Activated naive CD8-positive, alpha-beta T cell (primary cell): Measurements from ENCODE around the gene TAF15.

Experiments used
- H3K27ac Mint-ChIP-seq: one replicate; pipeline ENCODE4 v1.8.0; 2021; ENCODE audit warnings: mixed read lengths
- H3K27me3 Mint-ChIP-seq: one replicate; pipeline ENCODE4 v1.8.0; 2021; ENCODE audit warnings: mixed read lengths
- H3K36me3 Mint-ChIP-seq: one replicate; pipeline ENCODE4 v1.8.0; 2021; ENCODE audit warnings: mixed read lengths
- H3K4me1 Mint-ChIP-seq: one replicate; pipeline ENCODE4 v1.8.0; 2021; ENCODE audit warnings: low read depth, mixed read lengths
- H3K4me3 Mint-ChIP-seq: one replicate; pipeline ENCODE4 v1.8.0; 2021; ENCODE audit warnings: mild to moderate bottlenecking, mixed read lengths
- H3K9me3 Mint-ChIP-seq: one replicate; pipeline ENCODE4 v1.8.0; 2021; ENCODE audit warnings: low read depth, mixed read lengths

Gene TAF15

DNA sequence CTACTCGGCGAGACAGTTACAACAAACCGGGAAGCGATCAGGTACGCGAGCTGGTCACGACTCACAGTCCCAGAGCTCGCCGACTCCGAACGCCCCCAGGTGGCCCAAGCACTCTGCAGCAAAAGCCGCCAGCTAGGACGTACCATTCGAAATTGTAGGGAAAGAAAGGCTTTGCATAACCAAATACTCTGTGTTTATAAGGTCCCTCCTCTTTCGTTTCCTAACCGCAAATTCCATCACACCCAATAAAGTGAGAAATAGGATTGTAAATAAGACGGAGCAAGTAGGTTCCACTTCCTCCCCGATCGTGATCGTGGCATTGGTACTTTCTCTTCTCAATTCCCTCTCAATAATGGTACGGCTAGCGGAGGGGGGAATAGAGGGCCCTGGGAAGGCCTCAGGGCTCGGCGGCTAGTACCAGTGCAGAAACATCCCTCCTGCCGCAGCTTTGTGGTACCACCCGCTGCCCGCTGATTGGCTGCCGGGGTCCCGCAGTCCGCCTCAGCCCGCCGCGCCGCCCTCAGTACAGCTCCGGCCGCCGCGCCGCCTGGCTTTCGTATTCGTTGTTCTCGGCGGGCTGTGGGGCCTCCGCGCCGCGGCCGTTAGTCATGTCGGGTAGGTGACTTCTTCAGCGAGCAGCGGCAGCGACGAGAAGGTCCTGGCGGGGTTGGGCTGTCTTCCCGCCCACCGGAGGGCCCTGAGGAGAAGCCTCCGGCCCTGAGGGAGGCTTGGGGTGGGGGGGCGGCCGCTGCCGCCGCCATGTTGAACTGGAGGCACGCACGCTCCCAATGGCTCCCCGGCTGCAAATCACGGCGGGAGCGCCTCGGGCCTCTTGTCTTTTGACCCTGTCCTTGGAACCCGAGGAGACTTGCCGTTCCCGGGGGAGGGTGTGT is at the start of gene TAF15:
TAF15 (plus strand) TSS at position 523 of the 893 bp plus-strand sequence; CDS start at position 609, 86 bp downstream.
- Mint-ChIP-seq H3K4me1 (peaks cover 62% of the 10 kb centered on the region), H3K36me3 (peaks cover 2% of the 10 kb centered on the region), H3K9me3 (no peaks in the 10 kb centered on the region), H3K4me3 (peak within 1 kb of the TSS; percentile 97), H3K27ac (peak within 1 kb of the TSS; percentile 99), H3K27me3 (no peaks in the 10 kb centered on the region)

DNA sequence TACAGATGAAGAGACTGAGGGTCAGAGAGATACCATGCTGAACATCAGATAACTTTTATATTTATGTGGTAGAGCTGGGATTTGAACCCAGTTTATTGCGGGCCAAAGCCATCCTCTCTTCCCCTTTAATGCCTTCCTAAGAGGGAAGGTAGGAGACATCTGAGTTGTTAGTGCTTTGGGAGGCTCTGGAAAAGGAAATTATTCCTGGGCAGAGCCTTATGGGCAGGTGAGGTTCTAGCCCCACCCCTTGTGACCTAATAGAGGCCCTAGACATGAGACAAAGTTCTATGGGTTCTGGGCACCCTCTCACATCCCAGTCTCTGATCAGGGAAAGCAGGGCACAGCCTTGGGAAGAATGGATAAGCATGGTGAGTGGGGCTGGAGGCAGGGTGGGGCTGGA is 48.7 kb upstream of the TAF15 start, which contains the start of gene C17orf50:
C17orf50 (plus strand) TSS at position 301 of the 400 bp plus-strand sequence; CDS start at position 356, 55 bp downstream.
- no peak within 1 kb of the TSS for H3K27ac Mint-ChIP-seq
- H3K36me3 Mint-ChIP-seq, result no peaks in the 10 kb centered on the region
- H3K4me1 Mint-ChIP-seq, result peaks cover 8% of the 10 kb centered on the region
- no peak within 1 kb of the TSS for H3K4me3 Mint-ChIP-seq
- H3K9me3 Mint-ChIP-seq, result no peaks in the 10 kb centered on the region
- no peaks in the 10 kb centered on the region for H3K27me3 Mint-ChIP-seq

DNA sequence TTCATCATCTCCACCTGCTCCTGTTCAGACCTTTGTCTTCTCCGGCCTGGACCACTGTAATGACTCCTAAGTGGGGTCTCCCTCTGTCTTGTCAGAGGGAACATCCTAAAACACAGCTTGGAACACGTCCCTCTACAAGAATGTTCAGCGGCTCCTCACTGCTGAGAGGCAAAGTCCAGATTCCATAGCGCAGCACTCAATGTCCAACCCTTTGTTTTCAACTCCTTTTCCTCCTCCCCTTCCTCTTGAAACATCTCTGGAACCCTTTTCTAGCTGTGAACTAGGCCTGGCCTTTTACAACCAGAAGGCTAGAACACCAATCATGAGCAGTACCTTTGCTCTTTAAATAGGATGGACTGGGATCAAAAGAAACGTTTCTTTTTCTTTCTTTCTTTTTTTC is 47.7 kb upstream of the TAF15 start:
- Mint-ChIP-seq H3K27me3 (no peaks in the 10 kb centered on the region), H3K4me3 (no peak overlapping the region), H3K9me3 (no peaks in the 10 kb centered on the region), H3K36me3 (no peaks in the 10 kb centered on the region), H3K4me1 (peaks cover 8% of the 10 kb centered on the region), H3K27ac (no peak overlapping the region)

DNA sequence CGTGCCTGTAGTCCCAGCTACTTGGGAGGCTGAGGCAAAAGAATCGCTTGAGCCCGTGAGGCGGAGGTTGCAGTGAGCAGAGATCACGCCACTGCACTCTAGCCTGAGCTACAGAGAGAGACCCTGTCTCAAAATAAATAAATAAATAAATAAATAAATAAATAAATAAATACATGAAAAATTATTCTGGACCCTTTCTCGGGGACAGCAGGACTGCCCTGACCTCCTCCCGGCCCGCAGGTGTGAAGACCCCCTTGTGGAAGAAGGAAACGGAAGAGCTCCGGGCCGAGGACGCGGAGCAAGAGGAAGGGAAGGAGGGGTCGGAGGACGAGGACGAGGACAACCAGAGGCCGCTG is 45.5 kb upstream of the TAF15 start:
- H3K4me1 Mint-ChIP-seq, result peaks cover 9% of the 10 kb centered on the region
- H3K9me3 Mint-ChIP-seq, result no peaks in the 10 kb centered on the region
- no peaks in the 10 kb centered on the region for H3K27me3 Mint-ChIP-seq
- H3K4me3 Mint-ChIP-seq, result peak overlapping the region; percentile 59
- no peak overlapping the region for H3K27ac Mint-ChIP-seq
- no peaks in the 10 kb centered on the region for H3K36me3 Mint-ChIP-seq

DNA sequence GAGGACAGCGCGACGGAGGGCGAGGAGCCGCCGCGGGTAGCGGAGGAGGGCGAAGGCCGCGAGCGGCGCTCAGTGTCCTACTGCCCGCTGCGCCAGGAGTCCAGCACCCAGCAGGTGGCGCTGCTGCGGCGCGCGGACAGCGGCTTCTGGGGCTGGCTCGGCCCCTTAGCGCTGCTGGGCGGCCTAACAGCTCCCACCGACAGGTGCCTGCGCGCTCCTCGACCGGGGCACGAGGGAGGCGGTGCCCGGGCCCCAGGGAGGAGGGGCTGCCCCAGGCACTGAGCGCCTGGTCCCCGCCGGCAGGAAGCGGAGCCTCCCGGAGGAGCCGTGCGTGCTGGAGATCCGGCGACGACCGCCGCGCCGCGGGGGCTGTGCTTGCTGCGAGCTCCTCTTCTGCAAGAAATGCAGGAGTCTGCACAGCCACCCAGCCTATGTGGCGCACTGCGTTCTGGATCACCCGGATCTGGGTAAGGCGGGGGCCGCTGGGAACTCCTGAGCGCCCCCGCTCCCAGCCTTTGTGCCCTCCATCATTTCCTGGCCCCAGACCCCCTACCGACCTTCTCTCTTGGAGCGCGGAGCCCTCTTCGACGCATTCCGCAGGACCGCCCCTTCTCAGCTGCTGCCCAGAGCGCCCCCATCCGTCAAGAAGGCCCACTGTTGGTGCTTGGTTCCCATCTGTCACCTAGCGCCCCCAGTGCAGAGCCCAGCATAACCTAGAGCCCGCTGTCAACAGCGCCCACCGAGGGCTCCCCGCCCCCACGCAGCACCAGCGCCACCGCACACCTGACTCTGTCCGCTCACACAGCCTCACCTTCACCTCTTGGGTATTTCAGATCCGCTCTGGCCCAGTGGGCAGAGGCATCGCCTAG is 44.9 kb upstream of the TAF15 start:
- H3K36me3 Mint-ChIP-seq, result no peaks in the 10 kb centered on the region
- no peaks in the 10 kb centered on the region for H3K27me3 Mint-ChIP-seq
- peak overlapping the region; percentile 86 for H3K27ac Mint-ChIP-seq
- peak overlapping the region; percentile 92 for H3K4me3 Mint-ChIP-seq
- H3K9me3 Mint-ChIP-seq, result no peaks in the 10 kb centered on the region
- peaks cover 9% of the 10 kb centered on the region for H3K4me1 Mint-ChIP-seq

DNA sequence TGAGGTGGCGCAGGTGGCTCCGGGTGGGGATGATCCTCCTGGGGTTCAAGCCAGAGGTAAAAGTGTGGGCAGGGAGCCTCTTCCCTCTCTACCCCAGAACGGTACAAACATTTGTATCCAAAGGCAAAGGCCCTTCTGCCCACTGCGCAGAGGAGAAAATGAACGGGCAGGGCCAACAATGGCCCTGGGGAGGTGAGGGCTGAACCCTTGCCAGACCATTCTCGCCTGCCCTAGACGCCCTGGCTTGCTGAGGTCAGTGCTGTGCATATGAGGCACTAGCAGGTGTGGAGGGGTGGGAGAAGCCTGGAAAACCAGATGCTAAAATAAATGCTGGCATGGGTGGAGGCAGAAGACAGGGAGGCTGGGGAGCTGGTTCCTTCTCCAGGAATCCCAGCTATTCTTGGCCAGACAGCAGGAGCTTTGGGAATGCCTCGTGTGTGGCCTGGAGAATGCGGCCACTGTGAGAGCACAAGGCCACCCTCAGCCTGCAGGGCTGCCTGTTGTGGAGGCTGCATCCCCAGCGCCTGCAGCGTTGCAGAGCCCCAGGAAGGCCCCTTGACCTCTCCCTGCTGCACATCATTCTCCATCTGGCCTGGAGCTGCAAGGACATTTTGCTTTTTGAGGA is 44.1 kb upstream of the TAF15 start:
- no peaks in the 10 kb centered on the region for H3K27me3 Mint-ChIP-seq
- no peaks in the 10 kb centered on the region for H3K9me3 Mint-ChIP-seq
- no peaks in the 10 kb centered on the region for H3K36me3 Mint-ChIP-seq
- no peak overlapping the region for H3K27ac Mint-ChIP-seq
- peaks cover 9% of the 10 kb centered on the region for H3K4me1 Mint-ChIP-seq
- peak overlapping the region; percentile 92 for H3K4me3 Mint-ChIP-seq

DNA sequence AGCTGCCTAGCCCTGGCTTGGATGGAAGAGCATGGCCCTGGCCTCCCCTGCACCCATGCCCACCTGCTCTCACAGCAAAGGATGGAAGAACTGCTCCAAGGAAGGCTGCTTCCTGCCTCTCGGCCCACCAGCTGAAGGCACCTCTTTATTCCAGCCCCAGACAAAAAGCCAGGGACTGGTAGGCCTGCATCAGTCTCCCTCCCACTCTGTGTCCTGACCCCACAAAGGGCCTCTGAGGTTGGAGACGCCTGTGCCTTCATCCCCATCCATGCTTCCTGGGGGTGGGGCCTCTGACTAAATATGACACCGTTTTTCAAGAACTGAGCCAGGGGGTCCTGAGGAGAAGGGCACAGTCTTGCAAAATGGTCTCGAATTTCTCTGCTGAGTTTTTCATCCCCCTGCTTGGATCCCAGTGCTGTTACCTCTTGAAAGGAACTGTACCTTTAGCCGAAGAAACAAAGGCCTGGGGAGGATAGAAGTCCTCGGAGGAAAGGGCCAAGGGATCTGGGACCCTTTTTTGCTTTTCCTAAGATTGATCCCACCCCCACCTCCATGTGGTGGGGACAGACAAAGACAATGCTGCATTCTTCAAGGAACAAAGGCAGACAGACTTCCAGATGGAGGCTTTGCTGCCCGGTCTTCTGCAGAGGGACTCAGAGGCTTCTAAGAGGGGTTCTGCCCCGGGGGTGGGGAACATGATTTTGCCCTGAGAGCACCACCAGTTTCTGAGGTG is 43.4 kb upstream of the TAF15 start:
- Mint-ChIP-seq H3K27me3 (no peaks in the 10 kb centered on the region), H3K4me1 (peaks cover 9% of the 10 kb centered on the region), H3K4me3 (no peak overlapping the region)

DNA sequence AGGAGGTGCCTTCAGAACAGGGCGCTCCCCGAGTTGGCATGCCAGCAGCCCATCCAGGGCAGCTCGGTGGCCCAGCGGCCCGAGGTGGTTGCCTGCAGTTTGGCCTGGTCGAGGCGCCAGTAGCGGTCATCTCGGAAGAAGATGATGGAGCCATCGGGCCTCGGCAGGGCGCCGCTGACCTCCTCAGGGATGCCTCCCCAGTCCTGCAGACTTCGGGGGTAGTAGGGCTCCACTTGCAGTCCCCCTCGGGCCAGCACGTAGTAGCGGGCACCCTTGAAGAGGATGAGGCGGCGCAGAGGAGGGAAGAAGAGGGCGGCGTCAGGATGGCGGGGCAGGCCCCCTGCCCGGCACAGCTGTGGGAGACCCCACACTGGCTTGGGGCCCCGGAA is 42.8 kb upstream of the TAF15 start:
- Mint-ChIP-seq H3K4me1 (peaks cover 9% of the 10 kb centered on the region), H3K27me3 (no peaks in the 10 kb centered on the region), H3K36me3 (no peaks in the 10 kb centered on the region), H3K9me3 (no peaks in the 10 kb centered on the region), H3K27ac (no peak overlapping the region), H3K4me3 (no peak overlapping the region)

More for the DNA sequence above, 43.4 kb upstream of the TAF15 start:
- H3K27ac Mint-ChIP-seq, result no peak overlapping the region
- no peaks in the 10 kb centered on the region for H3K9me3 Mint-ChIP-seq
- H3K36me3 Mint-ChIP-seq, result no peaks in the 10 kb centered on the region

DNA sequence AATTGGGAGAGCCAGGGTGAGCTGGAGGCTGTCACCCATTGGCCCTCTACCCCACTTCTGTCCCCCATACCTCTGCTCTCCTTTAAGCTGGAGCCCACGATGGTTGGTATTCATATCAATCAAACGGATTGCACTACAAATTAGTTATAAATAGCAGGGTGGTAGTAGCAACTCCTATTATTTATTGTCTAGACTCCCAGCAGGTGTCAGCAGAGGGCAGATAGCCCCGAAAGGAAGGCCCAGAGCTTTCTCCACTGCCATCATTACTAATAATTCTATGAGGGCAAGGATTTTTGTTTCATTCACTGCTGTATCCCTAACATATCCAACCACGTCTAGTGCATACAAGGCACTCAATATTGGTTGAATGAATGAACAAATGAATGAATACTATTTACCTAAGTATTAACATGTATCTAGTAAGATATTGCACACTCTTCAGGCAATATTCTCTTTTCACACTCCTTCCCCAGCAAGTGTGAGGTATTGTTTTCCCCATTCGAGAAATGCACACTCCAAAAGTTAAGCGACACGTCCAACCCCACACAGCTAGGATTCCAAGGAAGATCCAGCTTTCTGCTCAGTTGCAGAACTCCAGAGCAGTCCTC is 42.3 kb upstream of the TAF15 start:
- H3K9me3 Mint-ChIP-seq, result no peaks in the 10 kb centered on the region
- peaks cover 9% of the 10 kb centered on the region for H3K4me1 Mint-ChIP-seq
- no peaks in the 10 kb centered on the region for H3K36me3 Mint-ChIP-seq
- no peak overlapping the region for H3K4me3 Mint-ChIP-seq
- H3K27ac Mint-ChIP-seq, result no peak overlapping the region
- no peaks in the 10 kb centered on the region for H3K27me3 Mint-ChIP-seq

DNA sequence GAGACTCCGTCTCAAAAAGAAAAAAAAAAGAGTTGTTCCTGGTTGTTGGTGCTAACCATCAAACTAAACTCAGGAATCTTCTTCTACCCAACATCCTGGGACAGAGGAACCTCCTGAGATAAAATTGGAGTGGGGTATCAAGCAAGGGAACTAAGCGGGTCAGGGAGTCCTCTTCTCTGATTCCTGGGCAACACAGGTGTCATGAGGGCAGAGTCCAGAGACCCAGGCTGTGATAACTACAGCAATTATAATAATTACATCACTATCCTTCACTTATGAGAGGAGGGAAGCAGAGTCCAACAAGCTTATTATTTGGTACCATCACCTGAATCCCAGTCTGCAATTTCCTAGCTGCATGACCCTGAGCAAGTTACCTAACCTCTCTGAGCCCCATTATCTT is 40.5 kb upstream of the TAF15 start:
- Mint-ChIP-seq H3K9me3 (no peaks in the 10 kb centered on the region), H3K27me3 (no peaks in the 10 kb centered on the region), H3K36me3 (no peaks in the 10 kb centered on the region), H3K27ac (no peak overlapping the region), H3K4me3 (no peak overlapping the region), H3K4me1 (peaks cover 10% of the 10 kb centered on the region)

DNA sequence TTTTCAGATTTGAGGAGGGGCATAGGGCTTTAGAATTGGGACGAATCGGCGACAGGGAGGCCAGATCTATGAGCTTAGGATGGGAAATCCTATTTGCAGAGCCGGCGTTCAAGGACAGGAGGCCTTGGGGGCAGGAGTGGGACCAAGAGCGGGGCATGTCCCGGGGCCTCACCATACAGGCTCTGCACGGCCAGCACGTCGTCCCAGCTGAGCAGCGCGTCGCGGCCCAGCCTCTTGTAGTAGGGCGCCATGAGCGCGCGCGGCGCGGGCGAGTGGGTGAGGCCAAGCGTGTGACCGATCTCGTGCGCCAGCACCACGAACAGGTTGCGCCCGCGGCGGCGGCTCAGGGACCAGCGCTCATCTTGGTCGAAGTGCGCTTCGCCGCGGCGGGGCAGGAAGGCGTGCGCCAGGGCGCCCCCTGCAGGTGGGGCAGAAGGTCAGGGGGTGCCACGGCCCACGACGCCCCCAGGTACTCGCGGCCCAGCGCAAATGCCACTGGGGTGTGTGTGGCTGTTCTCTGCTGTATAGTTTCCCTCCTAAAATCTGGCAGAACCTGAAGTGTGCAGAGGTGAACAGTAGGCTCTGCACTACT is 39.3 kb upstream of the TAF15 start:
- Mint-ChIP-seq H3K27me3 (no peaks in the 10 kb centered on the region), H3K4me3 (no peak overlapping the region), H3K4me1 (peaks cover 6% of the 10 kb centered on the region), H3K36me3 (no peaks in the 10 kb centered on the region), H3K9me3 (no peaks in the 10 kb centered on the region), H3K27ac (no peak overlapping the region)

DNA sequence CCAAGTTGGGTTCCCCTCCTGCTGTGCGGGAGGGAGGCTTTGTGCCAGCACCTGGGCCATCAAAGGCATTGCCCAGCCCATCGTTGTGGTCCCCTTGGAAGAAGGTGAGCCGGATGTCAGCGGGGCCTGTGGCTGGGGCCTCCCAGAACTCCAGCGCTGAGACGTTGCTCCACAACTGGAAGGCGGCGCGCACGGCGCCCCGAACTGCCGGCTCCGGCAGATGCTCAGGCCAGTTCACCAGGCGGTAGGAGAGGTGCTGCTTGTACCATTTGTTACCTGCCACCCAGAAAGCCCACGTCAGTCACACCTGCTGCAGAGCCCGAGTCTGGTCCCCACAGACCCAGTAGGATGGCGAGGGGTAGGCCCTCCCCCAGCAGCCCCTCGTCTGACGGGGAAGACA is 36.2 kb upstream of the TAF15 start:
- no peak overlapping the region for H3K27ac Mint-ChIP-seq
- H3K4me3 Mint-ChIP-seq, result no peak overlapping the region
- no peaks in the 10 kb centered on the region for H3K36me3 Mint-ChIP-seq
- no peaks in the 10 kb centered on the region for H3K27me3 Mint-ChIP-seq
- H3K4me1 Mint-ChIP-seq, result peaks cover 3% of the 10 kb centered on the region
- no peaks in the 10 kb centered on the region for H3K9me3 Mint-ChIP-seq

DNA sequence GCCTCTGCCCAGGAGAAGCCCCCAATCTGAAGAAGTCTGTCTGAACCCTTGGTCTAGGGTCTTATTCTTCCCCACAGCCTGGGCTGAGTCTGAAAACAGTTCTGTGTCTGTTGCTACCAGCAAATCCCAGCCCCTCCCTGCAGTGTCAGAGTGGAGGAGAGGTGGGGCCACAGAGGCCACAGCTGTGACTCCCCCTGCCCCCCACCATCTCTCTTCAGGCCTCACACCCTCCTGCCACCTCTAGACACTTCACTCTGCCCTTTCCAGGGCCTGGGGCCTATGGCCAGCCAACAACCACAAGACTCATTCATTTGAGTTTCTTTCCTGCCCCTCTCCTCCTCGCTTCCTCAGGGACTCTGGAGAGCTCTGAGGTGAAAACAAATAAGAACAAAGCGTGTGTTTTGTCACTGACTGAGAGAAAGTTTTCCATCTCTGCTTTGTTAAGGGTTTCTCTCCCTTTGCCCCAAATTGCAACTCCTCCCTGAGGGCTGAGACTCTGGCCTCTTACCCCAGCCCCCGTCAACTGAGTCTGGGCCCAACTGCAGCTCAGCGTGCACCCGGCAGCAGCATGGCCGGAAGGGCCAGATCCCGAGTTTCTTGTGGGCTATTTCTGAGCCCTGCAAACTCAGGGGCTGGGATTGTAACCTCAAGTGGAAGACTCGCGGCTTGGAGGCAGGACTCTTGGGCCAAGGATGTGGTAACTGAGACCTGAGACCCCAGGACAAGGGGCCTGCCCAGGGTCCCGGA is 35.4 kb upstream of the TAF15 start:
- Mint-ChIP-seq H3K27me3 (no peaks in the 10 kb centered on the region), H3K36me3 (no peaks in the 10 kb centered on the region), H3K4me3 (no peak overlapping the region), H3K27ac (no peak overlapping the region), H3K9me3 (no peaks in the 10 kb centered on the region), H3K4me1 (peaks cover 3% of the 10 kb centered on the region)
